Chondrocyte (in vitro differentiated cells): ENCODE results near the gene OXNAD1. TPM values are rescaled to one million over a fixed set of nuclear protein-coding genes. Genes with fewer than 3 reads are reported as not detected.
"Not testable (repeated sequence)": the region's sequence is repeated elsewhere in the genome, so short reads cannot be mapped to it uniquely, and the experiment has no call there.

Experiments
- DNase-seq: peaks from one replicate; pipeline ENCODE4 v3.0.0; 2021; ENCODE audit warnings: mixed read lengths, low spot score
- H3K27ac Mint-ChIP-seq: one replicate; pipeline ENCODE4 v1.8.0; 2021; ENCODE audit warnings: mild to moderate bottlenecking, moderate library complexity, mixed read lengths; ENCODE audit not compliant: unreplicated experiment
- H3K27me3 Mint-ChIP-seq: 2 replicates; pipeline ENCODE4 v1.8.0; 2021; ENCODE audit warnings: low read depth, mixed read lengths
- H3K36me3 Mint-ChIP-seq: 2 replicates; pipeline ENCODE4 v1.8.0; 2021; ENCODE audit warnings: low read depth, mixed read lengths
- H3K4me1 Mint-ChIP-seq: 2 replicates; pipeline ENCODE4 v1.8.0; 2021; ENCODE audit warnings: low read depth, mild to moderate bottlenecking, mixed read lengths
- H3K4me3 Mint-ChIP-seq: one replicate; pipeline ENCODE4 v1.8.0; 2021; ENCODE audit warnings: mild to moderate bottlenecking, moderate library complexity, mixed read lengths; ENCODE audit not compliant: unreplicated experiment
- H3K9me3 Mint-ChIP-seq: 2 replicates; pipeline ENCODE4 v1.8.0; 2021; ENCODE audit warnings: low read depth, mixed read lengths
- total RNA-seq: library from RNA; stranded (reverse); gene quantifications from 3 replicates; pipeline ENCODE4 v1.2.1, GENCODE V29; 2021
- TF ChIP-seq, protein P1 (sequence below): fragments of 200-600 bp; sonication (generic); IDR thresholded peaks from 2 replicates; pipeline ENCODE4 v1.5.0; 2021; ENCODE audit warnings: antibody characterized with exemption, mild to moderate bottlenecking, moderate library complexity

OXNAD1 gene
- total RNA-seq, 1 donor from 2014 or later, result 6.7 TPM

- Mint-ChIP-seq H3K9me3 (no peaks in the 10 kb centered on the region), H3K27ac (no peak overlapping the region), H3K27me3 (no peaks in the 10 kb centered on the region), H3K36me3 (peaks cover 10% of the 10 kb centered on the region), H3K4me3 (no peak overlapping the region), H3K4me1 (peaks cover 7% of the 10 kb centered on the region)
- no peak for DNase-seq
- TF ChIP-seq, protein P1, sequence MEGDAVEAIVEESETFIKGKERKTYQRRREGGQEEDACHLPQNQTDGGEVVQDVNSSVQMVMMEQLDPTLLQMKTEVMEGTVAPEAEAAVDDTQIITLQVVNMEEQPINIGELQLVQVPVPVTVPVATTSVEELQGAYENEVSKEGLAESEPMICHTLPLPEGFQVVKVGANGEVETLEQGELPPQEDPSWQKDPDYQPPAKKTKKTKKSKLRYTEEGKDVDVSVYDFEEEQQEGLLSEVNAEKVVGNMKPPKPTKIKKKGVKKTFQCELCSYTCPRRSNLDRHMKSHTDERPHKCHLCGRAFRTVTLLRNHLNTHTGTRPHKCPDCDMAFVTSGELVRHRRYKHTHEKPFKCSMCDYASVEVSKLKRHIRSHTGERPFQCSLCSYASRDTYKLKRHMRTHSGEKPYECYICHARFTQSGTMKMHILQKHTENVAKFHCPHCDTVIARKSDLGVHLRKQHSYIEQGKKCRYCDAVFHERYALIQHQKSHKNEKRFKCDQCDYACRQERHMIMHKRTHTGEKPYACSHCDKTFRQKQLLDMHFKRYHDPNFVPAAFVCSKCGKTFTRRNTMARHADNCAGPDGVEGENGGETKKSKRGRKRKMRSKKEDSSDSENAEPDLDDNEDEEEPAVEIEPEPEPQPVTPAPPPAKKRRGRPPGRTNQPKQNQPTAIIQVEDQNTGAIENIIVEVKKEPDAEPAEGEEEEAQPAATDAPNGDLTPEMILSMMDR, result no peak
Observed at GRCh38 chr3:16308727-16309126, 43.7 kb downstream of the OXNAD1 start.

- Mint-ChIP-seq H3K27ac (no peak overlapping the region), H3K36me3 (peaks cover 10% of the 10 kb centered on the region), H3K4me3 (no peak overlapping the region), H3K4me1 (peaks cover 7% of the 10 kb centered on the region), H3K27me3 (no peaks in the 10 kb centered on the region), H3K9me3 (no peaks in the 10 kb centered on the region)
- TF ChIP-seq, protein P1, result no peak
- no peak for DNase-seq
Observed at GRCh38 chr3:16309558-16309957, 44.5 kb downstream of the OXNAD1 start.

- not testable (repeated sequence) for H3K27ac Mint-ChIP-seq, H3K27me3 Mint-ChIP-seq, H3K4me3 Mint-ChIP-seq, DNase-seq, H3K9me3 Mint-ChIP-seq, H3K4me1 Mint-ChIP-seq
- H3K36me3 Mint-ChIP-seq, result peaks cover 12% of the 10 kb centered on the region
Observed at GRCh38 chr3:16310486-16310885, 45.5 kb downstream of the OXNAD1 start.

- H3K9me3 Mint-ChIP-seq, result no peaks in the 10 kb centered on the region
- H3K4me3 Mint-ChIP-seq, result no peak overlapping the region
- no peak for DNase-seq
- TF ChIP-seq, protein P1, result no peak
- H3K27me3 Mint-ChIP-seq, result no peaks in the 10 kb centered on the region
- H3K27ac Mint-ChIP-seq, result no peak overlapping the region
- H3K36me3 Mint-ChIP-seq, result peaks cover 22% of the 10 kb centered on the region
- H3K4me1 Mint-ChIP-seq, result peaks cover 7% of the 10 kb centered on the region
Observed at GRCh38 chr3:16311960-16312451, 47.0 kb downstream of the OXNAD1 start.

GRCh38 chr3:16313886-16314645 is 49.1 kb downstream of the OXNAD1 start:
- Mint-ChIP-seq H3K9me3 (no peaks in the 10 kb centered on the region), H3K4me3 (no peak overlapping the region), H3K27me3 (no peaks in the 10 kb centered on the region), H3K36me3 (peaks cover 24% of the 10 kb centered on the region), H3K4me1 (peaks cover 7% of the 10 kb centered on the region), H3K27ac (no peak overlapping the region)
- no peak for DNase-seq
- TF ChIP-seq, protein P1, result no peak

DNA sequence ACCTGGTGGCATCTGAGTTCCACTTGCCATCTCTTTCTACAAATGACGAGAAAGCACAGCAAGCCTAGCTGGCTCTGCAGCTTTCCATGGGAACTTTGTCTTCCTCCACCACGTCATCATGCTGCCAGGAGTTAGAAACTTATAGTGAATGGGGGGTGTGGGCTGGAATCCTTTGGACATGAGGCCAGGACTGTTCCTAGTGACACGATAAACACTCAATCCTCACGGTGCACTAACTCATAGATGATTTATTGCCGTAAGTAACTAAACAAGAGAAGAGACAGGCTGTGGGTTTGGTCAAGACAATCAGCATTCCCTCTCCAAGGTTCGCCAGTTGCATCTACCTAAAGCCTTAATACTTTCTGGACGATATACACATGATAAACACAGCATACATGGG is 50.6 kb downstream of the OXNAD1 start:
- TF ChIP-seq, protein P1, result no peak
- Mint-ChIP-seq H3K27ac (no peak overlapping the region), H3K4me1 (no peaks in the 10 kb centered on the region), H3K4me3 (no peak overlapping the region), H3K9me3 (no peaks in the 10 kb centered on the region), H3K27me3 (no peaks in the 10 kb centered on the region), H3K36me3 (peaks cover 27% of the 10 kb centered on the region)
- no peak for DNase-seq
